PC-9 (cell line): ENCODE data around the gene LRMDA. TPM values are rescaled to one million over a fixed set of nuclear protein-coding genes. Genes with fewer than 3 reads are reported as not detected.

Source experiments
- BruUV-seq: library from RNA; stranded (reverse); fragments of 400-500 nt; replicated peaks from 2 replicates; lab custom pipeline; 2021; lab: Mats Ljungman, UMichigan
- CTCF ChIA-PET: fragments of 300-600 bp; sonication (Branson Sonifier 250); formaldehyde crosslinking; loops from one replicate; lab custom pipeline; 2022; ENCODE audit warnings: antibody characterized with exemption; lab: Charles Lee
- POLR2A ChIA-PET: fragments of 300-600 bp; sonication (Branson Sonifier 250); formaldehyde crosslinking; loops from one replicate; lab custom pipeline; 2022; ENCODE audit warnings: antibody characterized with exemption; ENCODE audit not compliant: unreplicated experiment; lab: Charles Lee
- DNase-seq, 2 experiments: peaks; one replicate each; pipeline versions ENCODE4 v3.0.0 to v3.0.0-alpha.2; 2015 to 2022; ENCODE audit warnings: mixed read lengths in 1 of 2
- H2AFZ ChIP-seq: fragments of 200-600 bp; sonication (generic); 2 replicates; pipeline ENCODE4 v1.8.1; 2017; ENCODE audit warnings: antibody characterized with exemption
- H3F3A ChIP-seq: fragments of 200-600 bp; sonication (generic); 2 replicates; pipeline ENCODE4 v1.8.1; 2017; ENCODE audit warnings: antibody characterized with exemption, mild to moderate bottlenecking, low read depth; ENCODE audit not compliant: insufficient read depth
- H3K27ac ChIP-seq: fragments of 200-600 bp; sonication (generic); 2 replicates; pipeline ENCODE4 v1.6.1; 2016; ENCODE audit warnings: mixed run types
- H3K27me3 ChIP-seq: fragments of 200-600 bp; sonication (generic); 2 replicates; pipeline ENCODE4 v1.6.1; 2016; ENCODE audit warnings: low read depth, mixed run types; ENCODE audit not compliant: insufficient read depth
- H3K36me3 ChIP-seq: fragments of 200-600 bp; sonication (generic); 2 replicates; pipeline ENCODE4 v1.6.1; 2016; ENCODE audit warnings: low read depth, mixed run types
- H3K4me1 ChIP-seq: fragments of 200-600 bp; sonication (generic); replicated peaks from 2 replicates; pipeline ENCODE4 v1.6.1; 2016; ENCODE audit warnings: mixed run types; ENCODE audit not compliant: insufficient read depth
- H3K4me2 ChIP-seq: fragments of 200-600 bp; sonication (generic); 2 replicates; pipeline ENCODE4 v1.6.1; 2017; ENCODE audit warnings: mixed run types
- H3K4me3 ChIP-seq: fragments of 200-600 bp; sonication (generic); 2 replicates; pipeline ENCODE4 v1.6.1; 2016; ENCODE audit warnings: mixed run types
- H3K79me2 ChIP-seq: fragments of 200-600 bp; sonication (generic); 2 replicates; pipeline ENCODE4 v1.6.1; 2017; ENCODE audit warnings: low read depth, mixed run types
- H3K9me2 ChIP-seq: fragments of 200-600 bp; sonication (generic); 2 replicates; pipeline ENCODE4 v1.8.1; 2017; ENCODE audit warnings: mild to moderate bottlenecking; ENCODE audit not compliant: insufficient read depth
- H3K9me3 ChIP-seq: fragments of 200-600 bp; sonication (generic); 2 replicates; pipeline ENCODE4 v1.8.1; 2016; ENCODE audit warnings: low read depth; ENCODE audit not compliant: insufficient read depth
- H4K20me1 ChIP-seq: fragments of 200-600 bp; sonication (generic); 2 replicates; pipeline ENCODE4 v1.8.1; 2017; ENCODE audit not compliant: insufficient read depth
- CTCF ChIP-seq: fragments of 200-600 bp; sonication (generic); conservative IDR thresholded peaks from 2 replicates; pipeline ENCODE4 v1.6.1; 2017; ENCODE audit warnings: mixed run types, antibody characterized with exemption, mild to moderate bottlenecking, moderate library complexity
- EZH2 ChIP-seq: fragments of 200-600 bp; sonication (generic); IDR thresholded peaks from 2 replicates; pipeline ENCODE4 v1.8.0; 2017; ENCODE audit warnings: antibody characterized with exemption, low read depth
- intact Hi-C: fragments of 100-400 bp; cut with micrococcal nuclease; formaldehyde crosslinking; loops from one replicate; pipeline ENCODE4 v1.10.0; 2022; ENCODE audit not compliant: unreplicated experiment
- total RNA-seq: library from RNA; stranded (reverse); gene quantifications from 2 replicates; pipeline ENCODE4 v1.2.3, GENCODE V29; 2021

Gene LRMDA
- total RNA-seq, 1 experiment from 2014 or later = not detected

DNA sequence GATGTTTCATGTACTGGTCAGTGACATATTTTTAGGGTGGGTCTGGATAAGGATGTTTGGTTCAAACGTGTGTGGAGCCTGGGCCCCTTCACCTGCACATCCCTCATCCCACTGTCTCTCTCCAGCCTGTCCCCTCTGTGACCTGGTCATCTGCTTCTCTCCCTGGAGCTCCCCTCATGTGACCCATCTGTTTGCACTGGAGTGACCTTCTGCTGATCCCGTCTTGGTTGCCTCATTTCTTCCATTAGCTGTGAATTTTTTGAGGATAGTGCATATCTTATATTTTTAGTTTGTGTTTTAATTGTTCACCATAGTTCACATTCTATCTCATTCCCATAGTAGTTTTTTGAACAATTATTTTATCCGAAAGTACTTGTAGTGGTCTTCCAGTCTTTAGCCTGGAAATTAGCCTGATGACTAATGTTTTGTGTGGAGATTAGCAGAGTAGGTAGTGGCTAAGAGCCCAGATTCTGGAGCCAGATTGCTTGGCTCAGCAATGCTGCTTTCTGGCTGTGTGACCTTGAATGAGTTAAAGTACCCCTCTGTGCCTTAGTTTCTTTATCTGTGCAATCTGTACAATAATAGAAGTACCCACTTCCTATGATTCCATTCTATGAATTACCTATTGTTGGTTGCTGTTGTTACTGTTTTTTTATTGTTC, 224.5 kb downstream of the LRMDA start:
- Histone ChIP-seq H3K4me1 (peaks cover 16% of the 10 kb centered on the region), H3K4me2 (no peak overlapping the region), H3K27me3 (no peaks in the 10 kb centered on the region), H4K20me1 (no peaks in the 10 kb centered on the region), H3F3A (peaks cover 3% of the 10 kb centered on the region; the same call in 1 of the 2 replicates), H3K4me3 (no peak overlapping the region), H3K9me2 (no peaks in the 10 kb centered on the region), H3K27ac (no peak overlapping the region), H3K79me2 (no peaks in the 10 kb centered on the region), H3K9me3 (no peaks in the 10 kb centered on the region), H3K36me3 (no peaks in the 10 kb centered on the region), H2AFZ (no peak overlapping the region)
- intact Hi-C loops = no loop called here
- ChIA-PET CTCF (no interaction called here), POLR2A (no interaction called here)
- DNase-seq = no peak
- TF ChIP-seq EZH2 (no peak), CTCF (no peak)
- no TSS peak for BruUV-seq

GRCh38 chr10:75657351-75657750, 225.9 kb downstream of the LRMDA start:
- H3K4me3 ChIP-seq = no peak overlapping the region
- H3K36me3 ChIP-seq = no peaks in the 10 kb centered on the region
- BruUV-seq = no TSS peak
- H3K9me3 ChIP-seq = no peaks in the 10 kb centered on the region
- intact Hi-C loops = no loop called here
- no peaks in the 10 kb centered on the region for H3K9me2 ChIP-seq
- POLR2A ChIA-PET = no interaction called here
- peaks cover 16% of the 10 kb centered on the region for H3K4me1 ChIP-seq
- no peak overlapping the region for H3K4me2 ChIP-seq
- DNase-seq = no peak
- no peak overlapping the region for H2AFZ ChIP-seq
- no peaks in the 10 kb centered on the region for H3K27me3 ChIP-seq
- H3K27ac ChIP-seq = no peak overlapping the region
- H3F3A ChIP-seq = peaks cover 3% of the 10 kb centered on the region; the same call in 1 of the 2 replicates
- no peaks in the 10 kb centered on the region for H3K79me2 ChIP-seq
- TF ChIP-seq EZH2 (no peak), CTCF (no peak)
- CTCF ChIA-PET = no interaction called here
- H4K20me1 ChIP-seq = no peaks in the 10 kb centered on the region

- H3K36me3 ChIP-seq = no peaks in the 10 kb centered on the region
- no TSS peak for BruUV-seq
- H3K9me2 ChIP-seq = no peaks in the 10 kb centered on the region
- no peak overlapping the region for H3K4me3 ChIP-seq
- POLR2A ChIA-PET = no interaction called here
- DNase-seq = no peak
- intact Hi-C loops = no loop called here
- H3K79me2 ChIP-seq = no peaks in the 10 kb centered on the region
- CTCF ChIA-PET = no interaction called here
- H2AFZ ChIP-seq = no peak overlapping the region
- no peak for TF ChIP-seq CTCF
- no peak for TF ChIP-seq EZH2
- H3K27me3 ChIP-seq = no peaks in the 10 kb centered on the region
- H3F3A ChIP-seq = peaks cover 3% of the 10 kb centered on the region; the same call in 1 of the 2 replicates
- 0 out of 2 replicates have a peak, but pooled peaks cover 3% of the 10 kb centered on the region for H3K9me3 ChIP-seq
- no peaks in the 10 kb centered on the region for H4K20me1 ChIP-seq
- no peak overlapping the region for H3K27ac ChIP-seq
- H3K4me2 ChIP-seq = no peak overlapping the region
- peaks cover 16% of the 10 kb centered on the region for H3K4me1 ChIP-seq
These were observed 226.6 kb downstream of the LRMDA start for GRCh38 chr10:75658036-75658435.
